Measurements from ENCODE around the gene PSMD6. TPM values are rescaled to one million over a fixed set of nuclear protein-coding genes. Genes with fewer than 3 reads are reported as not detected.
A peak's percentile ranks its signal among the peaks of the same experiment; 100 is the strongest.

PSMD6 gene
- total and polyA plus RNA-seq, 9 of the 15 experiments (the other 6 are each of a cell fraction or from before 2014, with no cell fraction given): 78.2 to 133 (median 113) TPM

- H3K27ac ChIP-seq (ENCODE audit: extremely low read depth, low read depth, low read length): peak overlapping the region; percentile 78
- in situ Hi-C loops (cut with MboI): no loop called here
- H3K27me3 ChIP-seq (ENCODE audit: control insufficient read depth in 2 of 2, insufficient read depth in 2 of 2, low read length in 2 of 2): no peaks in the 10 kb centered on the region
- peak overlapping the region; percentile 68 for H2AFZ ChIP-seq (ENCODE audit: low read depth, low read length)
- no peaks in the 10 kb centered on the region for H4K20me1 ChIP-seq (replicated peaks; ENCODE audit: control insufficient read depth, insufficient read depth, low read length)
- peak overlapping the region; percentile 77 for H3K4me2 ChIP-seq (ENCODE audit: insufficient read depth, low read length)
- H3K9me1 ChIP-seq (ENCODE audit: control insufficient read depth, insufficient read depth, low read length): peaks cover 3% of the 10 kb centered on the region
- peak overlapping the region; percentile 5; the same call in 1 of the 2 replicates for H3K4me3 ChIP-seq
- H3K9me3 ChIP-seq (replicated peaks; ENCODE audit: control insufficient read depth, insufficient read depth, low read depth, low read length): no peaks in the 10 kb centered on the region
- ChIA-PET POLR2A (interaction anchor here (0.9 to 1.7 kb wide), 2 partner anchors 10 to 11 kb away, joined by 3 to 7 read pairs; no protein-coding TSS in a partner anchor), CTCF (ENCODE audit: low intra/inter-chr PET ratio) (no interaction called here)
- peak in 2 of 4 experiments; percentile 13 to 48 for DNase-seq (ENCODE audit: extremely low read depth in 1 of 4, low spot score in 3 of 4)
- peaks cover 7 to 40% of the 10 kb centered on the region in 2 experiments; a peak in 4 of 5 replicates for H3K4me1 ChIP-seq (replicated peaks in 1 of 2; ENCODE audit: control insufficient read depth in 2 of 2, insufficient read depth in 2 of 2, low read length in 2 of 2)
- H3K79me2 ChIP-seq (ENCODE audit: control insufficient read depth, insufficient read depth, low read length): peaks cover 58% of the 10 kb centered on the region
- BruUV-seq (replicated peaks): no TSS peak
- peak; percentile 81 for ATAC-seq
- peak overlapping the region; percentile 32 to 80 for H3K9ac ChIP-seq (ENCODE audit: insufficient read depth in 1 of 2, low read depth in 2 of 2, low read length in 2 of 2)
- 0 out of 3 replicates have a peak, but pooled peaks cover 8% of the 10 kb centered on the region for H3K36me3 ChIP-seq (ENCODE audit: control insufficient read depth, insufficient read depth, low read length)
- intact Hi-C loops (cut with micrococcal nuclease): loop anchor here (10.0 kb wide), 1 partner anchor 103 kb away; the partner anchor contains the start of genes ATXN7 and THOC7
- 4% methylated on average over 10 of the region's 11 CpGs for WGBS (ENCODE audit: insufficient coverage, low coverage, missing lambda C conversion rate)
- FAIRE-seq: peak; percentile 85
- TF ChIP-seq YY1 (IDR thresholded peaks at IDR 0.05; ENCODE audit: borderline replicate concordance in 1 of 3, control insufficient read depth in 1 of 3, extremely low read depth in 1 of 3, insufficient read depth in 3 of 3, insufficient read length in 1 of 3, insufficient replicate concordance in 2 of 3, low read depth in 1 of 3, low read length in 2 of 3) (peak in 1 of 3 experiments; percentile 6), CBFA2T3 (IDR thresholded peaks at IDR 0.05) (peak; percentile 13; the same call in 1 of the 2 replicates), PKNOX1 (IDR thresholded peaks at IDR 0.05) (peak; percentile 49; the same call in 1 of the 2 replicates), ZNF316 (IDR thresholded peaks at IDR 0.05) (peak; percentile 38; the same call in 1 of the 2 replicates), LCOR (CRISPR knock-in tag; IDR thresholded peaks at IDR 0.05) (no peak), RREB1 (CRISPR knock-in tag; IDR thresholded peaks at IDR 0.05) (no peak), ZSCAN32 (CRISPR knock-in tag; IDR thresholded peaks at IDR 0.05) (no peak), ZFX (CRISPR knock-in tag; IDR thresholded peaks at IDR 0.05) (peak; percentile 54), ZNF766 (CRISPR knock-in tag; conservative IDR thresholded peaks at IDR 0.05) (peak; percentile 91), FOXK2 (conservative IDR thresholded peaks at IDR 0.05 in 1 of 2, IDR thresholded peaks at IDR 0.05 in 1 of 2; ENCODE audit: low read depth in 2 of 2) (0 out of 4 replicates have a peak, but pooled peaks of 1 of the 2 experiments have one; percentile 20), CBX3 (IDR thresholded peaks at IDR 0.05; ENCODE audit: borderline replicate concordance in 1 of 2, low read length in 2 of 2) (no peak), TEAD4 (IDR thresholded peaks at IDR 0.05; ENCODE audit: low read length) (0 out of 2 replicates have a peak, but pooled peaks have one; percentile 8), TEAD4 (CRISPR knock-in tag; IDR thresholded peaks at IDR 0.05; ENCODE audit: borderline replicate concordance) (no peak)
Measured at GRCh38 chr3:63967675-63968611, 55.4 kb downstream of the PSMD6 start.

Data from K562 (cell line).